ENCODE results near the gene KIAA0232. TPM values are rescaled to one million over a fixed set of nuclear protein-coding genes. Genes with fewer than 3 reads are reported as not detected.
"Not testable (repeated sequence)": the region's sequence is repeated elsewhere in the genome, so short reads cannot be mapped to it uniquely, and the experiment has no call there.

Gene KIAA0232
- total and polyA plus RNA-seq, 9 donors: 8.7 to 41.4 (median 38.5) TPM

DNA sequence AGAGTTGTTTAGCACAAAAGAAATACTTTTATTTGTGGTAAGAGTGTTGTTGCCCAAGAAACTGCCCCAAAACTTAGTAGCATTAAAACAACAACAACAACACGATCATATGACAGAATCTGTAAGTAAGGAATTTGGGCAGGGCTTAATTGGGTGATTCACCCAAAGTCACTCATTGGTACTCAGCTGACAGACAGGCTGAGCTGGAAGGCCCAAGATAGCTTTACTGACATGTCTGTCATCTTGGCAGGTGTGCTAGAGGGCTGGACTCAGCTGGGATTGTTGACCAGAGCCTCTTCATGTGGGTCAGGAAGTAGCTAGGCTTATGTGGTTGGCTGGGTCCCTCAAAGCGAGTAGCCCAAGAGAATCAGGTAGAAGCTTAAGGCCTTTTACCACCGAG lies 52.3 kb downstream of the KIAA0232 start:
- Histone ChIP-seq H3K27ac (no peak overlapping the region), H3K9me3 (no peaks in the 10 kb centered on the region), H3K36me3 (no peaks in the 10 kb centered on the region), H3K27me3 (no peaks in the 10 kb centered on the region), H3K4me1 (ENCODE audit: insufficient read depth) (peaks cover 3% of the 10 kb centered on the region), H3K4me3 (no peak overlapping the region)
- WGBS, 3 donors: 87 to 96% (median 90%) methylated on average over 3 of the region's 3 CpGs
- DNase-seq: no peak
- intact Hi-C loops (cut with DNase I): no loop called here
- TF ChIP-seq, protein P1, sequence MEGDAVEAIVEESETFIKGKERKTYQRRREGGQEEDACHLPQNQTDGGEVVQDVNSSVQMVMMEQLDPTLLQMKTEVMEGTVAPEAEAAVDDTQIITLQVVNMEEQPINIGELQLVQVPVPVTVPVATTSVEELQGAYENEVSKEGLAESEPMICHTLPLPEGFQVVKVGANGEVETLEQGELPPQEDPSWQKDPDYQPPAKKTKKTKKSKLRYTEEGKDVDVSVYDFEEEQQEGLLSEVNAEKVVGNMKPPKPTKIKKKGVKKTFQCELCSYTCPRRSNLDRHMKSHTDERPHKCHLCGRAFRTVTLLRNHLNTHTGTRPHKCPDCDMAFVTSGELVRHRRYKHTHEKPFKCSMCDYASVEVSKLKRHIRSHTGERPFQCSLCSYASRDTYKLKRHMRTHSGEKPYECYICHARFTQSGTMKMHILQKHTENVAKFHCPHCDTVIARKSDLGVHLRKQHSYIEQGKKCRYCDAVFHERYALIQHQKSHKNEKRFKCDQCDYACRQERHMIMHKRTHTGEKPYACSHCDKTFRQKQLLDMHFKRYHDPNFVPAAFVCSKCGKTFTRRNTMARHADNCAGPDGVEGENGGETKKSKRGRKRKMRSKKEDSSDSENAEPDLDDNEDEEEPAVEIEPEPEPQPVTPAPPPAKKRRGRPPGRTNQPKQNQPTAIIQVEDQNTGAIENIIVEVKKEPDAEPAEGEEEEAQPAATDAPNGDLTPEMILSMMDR (IDR thresholded peaks at IDR 0.05): no peak
- TF ChIP-seq EP300 (IDR thresholded peaks at IDR 0.05): no peak

DNA sequence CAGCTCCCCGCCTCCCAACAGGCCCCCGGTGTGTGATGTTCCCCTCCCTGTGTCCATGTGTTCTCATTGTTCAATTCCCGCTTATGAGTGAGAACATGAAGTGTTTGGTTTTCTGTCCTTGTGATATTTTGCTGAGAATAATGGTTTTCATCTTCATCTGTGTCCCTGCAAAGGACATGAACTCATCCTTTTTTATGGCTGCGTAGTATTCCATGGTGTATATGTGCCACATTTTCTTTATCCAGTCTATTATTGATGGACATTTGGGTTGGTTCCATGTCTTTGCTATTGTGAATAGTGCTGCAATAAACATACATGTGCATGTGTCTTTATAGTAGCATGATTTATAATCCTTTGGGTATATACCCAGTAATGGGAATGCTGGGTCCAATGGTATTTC lies 53.1 kb downstream of the KIAA0232 start:
- H3K4me1 ChIP-seq (ENCODE audit: insufficient read depth); DNase-seq; H3K27ac ChIP-seq; intact Hi-C loops (cut with DNase I); H3K27me3 ChIP-seq; H3K9me3 ChIP-seq; H3K36me3 ChIP-seq; H3K4me3 ChIP-seq: not testable (repeated sequence)
- WGBS, 3 donors: 98 to 100% (median 98%) methylated on average over 4 of the region's 4 CpGs

DNA sequence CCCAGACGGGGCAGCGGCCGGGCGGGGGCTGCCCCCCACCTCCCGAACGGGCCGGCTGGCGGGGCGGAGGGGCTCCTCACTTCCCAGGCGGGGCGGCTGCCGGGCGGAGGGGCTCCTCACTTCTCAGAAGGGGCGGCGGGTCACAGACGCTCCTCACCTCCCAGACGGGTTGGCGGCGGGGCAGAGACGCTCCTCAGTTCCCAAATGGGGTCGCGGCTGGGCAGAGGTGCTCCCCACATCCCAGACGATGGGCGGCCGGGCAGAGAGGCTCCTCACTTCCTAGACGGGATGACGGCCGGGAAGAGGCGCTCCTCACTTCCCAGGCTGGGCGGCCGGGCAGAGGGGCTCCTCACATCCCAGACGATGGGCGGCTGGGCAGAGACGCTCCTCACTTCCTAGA lies 54.6 kb downstream of the KIAA0232 start:
- intact Hi-C loops (cut with DNase I); H3K27ac ChIP-seq; H3K36me3 ChIP-seq; DNase-seq; H3K4me3 ChIP-seq; H3K4me1 ChIP-seq (ENCODE audit: insufficient read depth); H3K9me3 ChIP-seq; H3K27me3 ChIP-seq: not testable (repeated sequence)
- WGBS, 3 donors: 94 to 97% (median 94%) methylated on average over 31 to 34 of the region's 34 CpGs

DNA sequence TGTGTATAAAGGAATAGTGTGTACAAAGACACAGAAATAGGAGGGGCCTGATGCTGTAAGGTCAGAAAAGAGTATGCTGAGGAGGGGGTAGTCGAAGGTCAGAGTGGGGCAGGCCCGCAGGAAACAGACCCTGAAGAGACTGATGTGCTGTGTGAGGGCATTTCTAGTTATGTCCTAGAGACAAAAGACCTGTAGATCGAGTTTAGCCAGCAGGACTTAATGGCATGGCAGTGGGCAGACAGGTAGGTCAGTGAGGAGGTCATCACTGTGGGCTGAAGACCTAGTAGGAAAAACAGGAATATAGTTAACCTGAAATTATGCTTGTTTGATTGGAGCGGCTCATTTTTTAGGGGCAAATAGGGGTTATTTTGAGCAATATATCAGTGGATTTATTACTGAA lies 57.1 kb downstream of the KIAA0232 start:
- DNase-seq: no peak
- no peak for TF ChIP-seq EP300 (IDR thresholded peaks at IDR 0.05)
- H3K9me3 ChIP-seq: no peaks in the 10 kb centered on the region
- H3K36me3 ChIP-seq: no peaks in the 10 kb centered on the region
- no peaks in the 10 kb centered on the region for H3K27me3 ChIP-seq
- 85 to 87% (median 87%) methylated on average over 4 of the region's 4 CpGs for WGBS, 3 donors
- H3K27ac ChIP-seq: no peak overlapping the region
- peaks cover 4% of the 10 kb centered on the region for H3K4me1 ChIP-seq (ENCODE audit: insufficient read depth)
- H3K4me3 ChIP-seq: no peak overlapping the region
- intact Hi-C loops (cut with DNase I): no loop called here

DNA sequence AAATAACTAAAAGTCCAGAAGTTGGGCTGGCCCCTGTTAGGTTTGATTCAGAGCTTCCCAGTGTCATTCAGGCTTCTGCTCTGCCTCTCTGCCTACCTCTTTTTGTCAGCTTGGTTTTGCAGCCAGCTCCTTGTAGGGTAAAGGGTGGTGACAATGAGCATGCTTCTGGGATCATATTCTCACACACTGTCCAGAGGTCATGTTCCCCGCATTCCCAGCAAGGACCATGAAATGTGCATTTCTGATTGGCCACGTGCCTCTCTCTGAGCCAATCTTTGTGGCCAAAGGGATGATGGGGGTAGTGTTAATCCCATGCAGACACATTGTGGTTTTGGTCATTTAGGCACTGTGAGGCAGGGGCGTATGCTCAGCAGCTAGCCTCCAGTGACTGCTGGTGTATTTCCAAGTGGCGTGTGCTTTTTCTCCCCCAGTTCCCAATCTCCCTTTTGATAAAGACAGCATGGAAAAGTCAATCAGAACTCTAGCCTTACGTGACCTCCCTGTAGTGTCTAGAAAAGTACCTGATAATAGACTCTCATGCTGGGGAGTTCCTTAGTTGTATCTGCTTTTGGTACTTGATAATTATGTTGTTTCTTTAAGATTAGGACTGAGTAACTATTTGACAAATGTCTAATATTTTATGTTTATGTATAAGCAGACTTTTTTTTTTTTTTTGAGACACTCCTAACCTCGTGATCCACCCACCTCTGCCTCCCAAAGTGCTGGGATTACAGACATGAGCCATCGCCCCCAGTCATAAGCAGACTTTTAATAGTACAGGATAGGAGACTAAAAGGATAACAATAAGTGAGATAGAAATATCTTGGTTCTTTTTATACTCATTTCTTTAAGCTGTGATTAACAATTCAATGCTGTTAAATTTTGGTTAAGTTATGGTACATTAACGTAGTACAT lies 57.8 kb downstream of the KIAA0232 start:
- Histone ChIP-seq H3K4me1 (ENCODE audit: insufficient read depth) (peaks cover 4% of the 10 kb centered on the region), H3K36me3 (no peaks in the 10 kb centered on the region), H3K9me3 (no peaks in the 10 kb centered on the region), H3K4me3 (no peak overlapping the region), H3K27me3 (no peaks in the 10 kb centered on the region), H3K27ac (no peak overlapping the region)
- intact Hi-C loops (cut with DNase I): no loop called here
- 22 to 28% (median 23%) methylated on average over 8 of the region's 8 CpGs for WGBS, 3 donors
- no peak for DNase-seq
- TF ChIP-seq EP300 (IDR thresholded peaks at IDR 0.05) (no peak), POLR2A (IDR thresholded peaks at IDR 0.05) (no peak)
- TF ChIP-seq, protein P1 (IDR thresholded peaks at IDR 0.05): no peak

DNA sequence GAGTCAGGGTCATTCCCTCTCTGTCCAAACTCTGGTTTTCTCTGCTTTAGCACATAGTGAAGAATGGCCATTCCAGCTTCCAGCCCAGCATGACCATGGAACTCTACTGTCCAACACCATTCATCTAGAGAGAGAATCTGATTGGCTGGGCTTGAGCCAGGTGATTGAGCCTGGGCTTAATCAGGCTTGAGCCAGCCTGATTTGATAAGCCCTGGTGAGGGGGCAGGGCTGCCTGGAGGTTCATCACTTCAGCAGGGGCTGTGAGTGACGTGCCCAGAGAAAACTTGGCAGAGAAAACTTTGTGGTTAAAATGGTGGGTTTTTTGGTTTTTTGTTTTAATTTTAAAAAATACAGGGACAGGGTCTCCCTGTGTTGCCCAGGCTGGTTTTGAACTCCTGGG lies 62.5 kb downstream of the KIAA0232 start:
- intact Hi-C loops (cut with DNase I): no loop called here
- WGBS, 3 donors: 96% methylated on average over 1 of the region's 1 CpG

More for the DNA sequence above, 62.5 kb downstream of the KIAA0232 start:
- TF ChIP-seq, protein P1 (IDR thresholded peaks at IDR 0.05): no peak
- TF ChIP-seq EP300 (IDR thresholded peaks at IDR 0.05) (no peak), POLR2A (IDR thresholded peaks at IDR 0.05) (no peak)
- Histone ChIP-seq H3K4me1 (ENCODE audit: insufficient read depth) (peaks cover 4% of the 10 kb centered on the region), H3K9me3 (no peaks in the 10 kb centered on the region), H3K27ac (no peak overlapping the region), H3K36me3 (no peaks in the 10 kb centered on the region), H3K27me3 (no peaks in the 10 kb centered on the region), H3K4me3 (no peak overlapping the region)
- no peak for DNase-seq
